WTC11 (cell line): ENCODE data around the gene EEFSEC. TPM values are rescaled to one million over a fixed set of nuclear protein-coding genes. Genes with fewer than 3 reads are reported as not detected.

Experiments
- ATAC-seq: fragments of 200-7000 bp; cut with Tn5 transposase; 2 replicates; pipeline ENCODE4 v1.10.0; 2021; ENCODE audit warnings: mild to moderate bottlenecking, moderate library complexity
- CTCF ChIA-PET: fragments of 300-600 bp; sonication (Branson Sonifier 250); formaldehyde crosslinking; loops from one replicate; lab custom pipeline; 2021; ENCODE audit warnings: antibody characterized with exemption; lab: Charles Lee
- POLR2A ChIA-PET: fragments of 350-600 bp; sonication (Branson Sonifier 250); formaldehyde crosslinking; loops from one replicate; lab custom pipeline; 2021; ENCODE audit warnings: antibody characterized with exemption; lab: Charles Lee
- DNase-seq: peaks from one replicate; pipeline ENCODE4 v3.0.0; 2021; ENCODE audit warnings: low spot score
- H3K27ac Mint-ChIP-seq: 2 replicates; pipeline ENCODE4 v1.8.0; 2021; ENCODE audit warnings: mixed read lengths
- H3K27me3 Mint-ChIP-seq: 2 replicates; pipeline ENCODE4 v1.8.0; 2021; ENCODE audit warnings: low read depth, mild to moderate bottlenecking, moderate library complexity, mixed read lengths
- H3K36me3 Mint-ChIP-seq: 2 replicates; pipeline ENCODE4 v1.8.0; 2021; ENCODE audit warnings: mixed read lengths
- H3K4me1 Mint-ChIP-seq: 2 replicates; pipeline ENCODE4 v1.8.0; 2022; ENCODE audit warnings: mixed read lengths
- H3K4me3 Mint-ChIP-seq: 2 replicates; pipeline ENCODE4 v1.8.0; 2021; ENCODE audit warnings: mild to moderate bottlenecking, moderate library complexity, mixed read lengths
- H3K9me3 Mint-ChIP-seq: 2 replicates; pipeline ENCODE4 v1.8.0; 2021; ENCODE audit warnings: mixed read lengths
- ATF6 ChIP-seq: sonication (generic); formaldehyde crosslinking; IDR thresholded peaks from 2 replicates; pipeline ENCODE4 v1.8.1; 2023; ENCODE audit warnings: mild to moderate bottlenecking, missing genetic modification reagents
- CBFB ChIP-seq: sonication (generic); formaldehyde crosslinking; IDR thresholded peaks from 2 replicates; pipeline ENCODE4 v1.8.1; 2022; ENCODE audit warnings: mild to moderate bottlenecking, low read depth, missing genetic modification reagents
- CTCF ChIP-seq: fragments of 200-600 bp; IDR thresholded peaks from 2 replicates; pipeline ENCODE4 v1.8.0; 2022; ENCODE audit warnings: antibody characterized with exemption
- EMX1 ChIP-seq: fragments of 250-450 bp; sonication (Bioruptor Pico); IDR thresholded peaks from 2 replicates; pipeline ENCODE4 v1.8.0; 2021; ENCODE audit warnings: mild to moderate bottlenecking
- FOXP1 ChIP-seq: sonication (generic); formaldehyde crosslinking; IDR thresholded peaks from 2 replicates; pipeline ENCODE4 v1.8.0; 2022; ENCODE audit warnings: missing genetic modification reagents, mild to moderate bottlenecking, moderate library complexity, borderline replicate concordance
- GRHL2 ChIP-seq: fragments of 250-450 bp; sonication (Bioruptor Pico); IDR thresholded peaks from 2 replicates; pipeline ENCODE4 v1.8.0; 2022; ENCODE audit warnings: mild to moderate bottlenecking, moderate library complexity; ENCODE audit not compliant: insufficient replicate concordance, severe bottlenecking
- HMGA2 ChIP-seq: fragments of 250-450 bp; sonication (Bioruptor Pico); IDR thresholded peaks from 2 replicates; pipeline ENCODE4 v1.4.0; 2021; ENCODE audit warnings: mild to moderate bottlenecking, moderate library complexity
- MAX ChIP-seq: sonication (generic); formaldehyde crosslinking; IDR thresholded peaks from 2 replicates; pipeline ENCODE4 v1.8.0; 2022; ENCODE audit warnings: mild to moderate bottlenecking, missing genetic modification reagents
- NR2C2 ChIP-seq: sonication (generic); formaldehyde crosslinking; IDR thresholded peaks from 2 replicates; pipeline ENCODE4 v1.8.0; 2022; ENCODE audit warnings: mild to moderate bottlenecking, missing genetic modification reagents
- SMAD4 ChIP-seq: sonication (generic); formaldehyde crosslinking; IDR thresholded peaks from 2 replicates; pipeline ENCODE4 v1.8.0; 2022; ENCODE audit warnings: mild to moderate bottlenecking, missing genetic modification reagents
- TEAD1 ChIP-seq: sonication (generic); formaldehyde crosslinking; IDR thresholded peaks from 2 replicates; pipeline ENCODE4 v1.8.0; 2022; ENCODE audit warnings: mild to moderate bottlenecking, missing genetic modification reagents
- TEAD4 ChIP-seq: sonication (generic); formaldehyde crosslinking; IDR thresholded peaks from 2 replicates; pipeline ENCODE4 v1.8.0; 2022; ENCODE audit warnings: mild to moderate bottlenecking, missing genetic modification reagents
- ZMAT4 ChIP-seq: fragments of 250-450 bp; sonication (Bioruptor Pico); IDR thresholded peaks from 2 replicates; pipeline ENCODE4 v1.9.0; 2021; ENCODE audit warnings: mild to moderate bottlenecking
- ZNF121 ChIP-seq: sonication (generic); formaldehyde crosslinking; IDR thresholded peaks from 2 replicates; pipeline ENCODE4 v1.8.0; 2023; ENCODE audit warnings: missing genetic modification reagents
- ZNF263 ChIP-seq: sonication (generic); formaldehyde crosslinking; IDR thresholded peaks from 2 replicates; pipeline ENCODE4 v1.8.1; 2022; ENCODE audit warnings: low read depth, mild to moderate bottlenecking, moderate library complexity, missing genetic modification reagents
- ZSCAN18 ChIP-seq: fragments of 250-450 bp; sonication (Bioruptor Pico); IDR thresholded peaks from 2 replicates; pipeline ENCODE4 v2.1.2; 2022; ENCODE audit warnings: mild to moderate bottlenecking, moderate library complexity
- total RNA-seq: library from RNA; stranded (reverse); gene quantifications from 3 replicates; pipeline ENCODE4 v1.2.3, GENCODE V29; 2021
- TF ChIP-seq, protein P1 (sequence below): sonication (generic); formaldehyde crosslinking; IDR thresholded peaks from 2 replicates; pipeline ENCODE4 v1.8.0; 2022; ENCODE audit warnings: missing genetic modification reagents
- TF ChIP-seq, protein P2 (sequence below): fragments of 250-450 bp; sonication (Bioruptor Pico); IDR thresholded peaks from 2 replicates; pipeline ENCODE4 v1.9.0; 2021; ENCODE audit warnings: mild to moderate bottlenecking
- TF ChIP-seq, protein P3 (sequence below): sonication (generic); formaldehyde crosslinking; IDR thresholded peaks from 2 replicates; pipeline ENCODE4 v1.8.1; 2023; ENCODE audit warnings: mild to moderate bottlenecking, missing genetic modification reagents, borderline replicate concordance

The EEFSEC gene
- total RNA-seq, 1 experiment from 2014 or later: 13.7 TPM

DNA sequence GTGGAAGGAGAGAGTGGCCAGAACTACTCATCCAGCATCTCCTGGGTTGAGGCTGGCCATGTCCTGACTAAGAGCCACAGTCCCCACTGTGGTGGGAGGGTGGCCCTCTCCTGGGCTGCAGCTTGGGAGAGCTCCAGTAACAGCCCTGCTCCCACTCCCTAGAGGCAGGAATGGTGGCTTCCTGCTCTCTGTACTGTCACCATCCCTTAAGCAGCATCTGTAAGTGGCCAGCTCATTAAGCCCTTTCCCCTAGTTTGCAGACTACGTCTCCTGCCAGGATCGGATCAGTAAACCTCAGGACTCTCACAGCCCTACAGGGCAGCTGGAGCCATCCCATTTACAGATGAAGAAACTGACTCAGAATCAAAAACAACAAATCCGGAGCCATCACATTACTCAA lies 282.9 kb downstream of the EEFSEC start (continued):
- TF ChIP-seq, protein P1, sequence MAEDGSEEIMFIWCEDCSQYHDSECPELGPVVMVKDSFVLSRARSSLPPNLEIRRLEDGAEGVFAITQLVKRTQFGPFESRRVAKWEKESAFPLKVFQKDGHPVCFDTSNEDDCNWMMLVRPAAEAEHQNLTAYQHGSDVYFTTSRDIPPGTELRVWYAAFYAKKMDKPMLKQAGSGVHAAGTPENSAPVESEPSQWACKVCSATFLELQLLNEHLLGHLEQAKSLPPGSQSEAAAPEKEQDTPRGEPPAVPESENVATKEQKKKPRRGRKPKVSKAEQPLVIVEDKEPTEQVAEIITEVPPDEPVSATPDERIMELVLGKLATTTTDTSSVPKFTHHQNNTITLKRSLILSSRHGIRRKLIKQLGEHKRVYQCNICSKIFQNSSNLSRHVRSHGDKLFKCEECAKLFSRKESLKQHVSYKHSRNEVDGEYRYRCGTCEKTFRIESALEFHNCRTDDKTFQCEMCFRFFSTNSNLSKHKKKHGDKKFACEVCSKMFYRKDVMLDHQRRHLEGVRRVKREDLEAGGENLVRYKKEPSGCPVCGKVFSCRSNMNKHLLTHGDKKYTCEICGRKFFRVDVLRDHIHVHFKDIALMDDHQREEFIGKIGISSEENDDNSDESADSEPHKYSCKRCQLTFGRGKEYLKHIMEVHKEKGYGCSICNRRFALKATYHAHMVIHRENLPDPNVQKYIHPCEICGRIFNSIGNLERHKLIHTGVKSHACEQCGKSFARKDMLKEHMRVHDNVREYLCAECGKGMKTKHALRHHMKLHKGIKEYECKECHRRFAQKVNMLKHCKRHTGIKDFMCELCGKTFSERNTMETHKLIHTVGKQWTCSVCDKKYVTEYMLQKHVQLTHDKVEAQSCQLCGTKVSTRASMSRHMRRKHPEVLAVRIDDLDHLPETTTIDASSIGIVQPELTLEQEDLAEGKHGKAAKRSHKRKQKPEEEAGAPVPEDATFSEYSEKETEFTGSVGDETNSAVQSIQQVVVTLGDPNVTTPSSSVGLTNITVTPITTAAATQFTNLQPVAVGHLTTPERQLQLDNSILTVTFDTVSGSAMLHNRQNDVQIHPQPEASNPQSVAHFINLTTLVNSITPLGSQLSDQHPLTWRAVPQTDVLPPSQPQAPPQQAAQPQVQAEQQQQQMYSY (CRISPR knock-in tag): no peak
- TF ChIP-seq SMAD4 (CRISPR knock-in tag) (no peak), ATF6 (CRISPR knock-in tag) (no peak), HMGA2 (no peak), NR2C2 (CRISPR knock-in tag) (no peak), ZSCAN18 (CRISPR knock-in tag) (no peak), TEAD1 (CRISPR knock-in tag) (no peak), ZMAT4 (CRISPR knock-in tag) (no peak)

DNA sequence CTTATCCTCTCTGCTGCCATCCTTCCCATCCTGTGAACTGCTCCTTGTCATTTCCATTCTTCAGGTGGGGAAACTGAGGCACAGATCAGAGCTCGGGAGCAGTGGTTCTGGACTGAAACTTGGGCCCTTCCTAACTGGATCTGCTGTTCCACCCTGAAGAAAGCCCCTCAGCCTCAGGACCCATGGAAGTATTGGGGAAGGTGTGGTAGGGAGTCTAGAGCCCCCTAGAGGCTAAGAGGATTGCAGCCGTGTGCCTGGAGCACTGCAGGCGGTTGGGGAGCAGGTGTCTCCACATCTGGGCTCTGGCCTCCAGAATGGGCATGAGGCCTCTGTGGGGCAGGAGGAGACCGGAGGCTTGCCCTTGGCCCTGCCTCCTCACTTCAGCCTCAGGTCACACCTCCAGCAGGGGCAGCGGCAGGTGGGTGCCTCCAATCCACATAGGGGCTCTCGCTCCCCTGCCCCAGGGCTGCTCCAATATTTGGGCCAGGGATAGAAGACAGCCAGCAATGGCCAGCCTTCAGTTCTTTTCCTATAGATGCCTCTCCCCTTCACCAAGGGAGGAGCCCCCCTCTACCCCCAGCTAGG lies 285.3 kb downstream of the EEFSEC start:
- ATAC-seq: peak; percentile 77
- Mint-ChIP-seq H3K36me3 (no peaks in the 10 kb centered on the region), H3K9me3 (no peaks in the 10 kb centered on the region), H3K4me1 (peaks cover 29% of the 10 kb centered on the region), H3K27ac (no peak overlapping the region), H3K4me3 (no peak overlapping the region), H3K27me3 (peaks cover 39% of the 10 kb centered on the region)
- CTCF ChIA-PET: interaction anchor here (0.7 to 2.7 kb wide), 16 partner anchors 8 to 212 kb away, joined by 3 to 22 read pairs (median 4); no protein-coding TSS in a partner anchor
- DNase-seq: peak; percentile 60
- POLR2A ChIA-PET: no interaction called here
- TF ChIP-seq GRHL2 (CRISPR knock-in tag) (no peak), FOXP1 (CRISPR knock-in tag) (peak; percentile 45; the same call in 1 of the 2 replicates), HMGA2 (no peak), EMX1 (CRISPR knock-in tag) (no peak), MAX (CRISPR knock-in tag) (no peak), ZNF263 (peak; percentile 57; the same call in 1 of the 2 replicates), CTCF (peak; percentile 43), ZNF121 (CRISPR knock-in tag) (no peak), TEAD4 (CRISPR knock-in tag) (no peak), CBFB (CRISPR knock-in tag) (no peak)
- TF ChIP-seq, protein P2, sequence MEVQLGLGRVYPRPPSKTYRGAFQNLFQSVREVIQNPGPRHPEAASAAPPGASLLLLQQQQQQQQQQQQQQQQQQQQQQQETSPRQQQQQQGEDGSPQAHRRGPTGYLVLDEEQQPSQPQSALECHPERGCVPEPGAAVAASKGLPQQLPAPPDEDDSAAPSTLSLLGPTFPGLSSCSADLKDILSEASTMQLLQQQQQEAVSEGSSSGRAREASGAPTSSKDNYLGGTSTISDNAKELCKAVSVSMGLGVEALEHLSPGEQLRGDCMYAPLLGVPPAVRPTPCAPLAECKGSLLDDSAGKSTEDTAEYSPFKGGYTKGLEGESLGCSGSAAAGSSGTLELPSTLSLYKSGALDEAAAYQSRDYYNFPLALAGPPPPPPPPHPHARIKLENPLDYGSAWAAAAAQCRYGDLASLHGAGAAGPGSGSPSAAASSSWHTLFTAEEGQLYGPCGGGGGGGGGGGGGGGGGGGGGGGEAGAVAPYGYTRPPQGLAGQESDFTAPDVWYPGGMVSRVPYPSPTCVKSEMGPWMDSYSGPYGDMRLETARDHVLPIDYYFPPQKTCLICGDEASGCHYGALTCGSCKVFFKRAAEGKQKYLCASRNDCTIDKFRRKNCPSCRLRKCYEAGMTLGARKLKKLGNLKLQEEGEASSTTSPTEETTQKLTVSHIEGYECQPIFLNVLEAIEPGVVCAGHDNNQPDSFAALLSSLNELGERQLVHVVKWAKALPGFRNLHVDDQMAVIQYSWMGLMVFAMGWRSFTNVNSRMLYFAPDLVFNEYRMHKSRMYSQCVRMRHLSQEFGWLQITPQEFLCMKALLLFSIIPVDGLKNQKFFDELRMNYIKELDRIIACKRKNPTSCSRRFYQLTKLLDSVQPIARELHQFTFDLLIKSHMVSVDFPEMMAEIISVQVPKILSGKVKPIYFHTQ (CRISPR knock-in tag): no peak
- TF ChIP-seq, protein P3, sequence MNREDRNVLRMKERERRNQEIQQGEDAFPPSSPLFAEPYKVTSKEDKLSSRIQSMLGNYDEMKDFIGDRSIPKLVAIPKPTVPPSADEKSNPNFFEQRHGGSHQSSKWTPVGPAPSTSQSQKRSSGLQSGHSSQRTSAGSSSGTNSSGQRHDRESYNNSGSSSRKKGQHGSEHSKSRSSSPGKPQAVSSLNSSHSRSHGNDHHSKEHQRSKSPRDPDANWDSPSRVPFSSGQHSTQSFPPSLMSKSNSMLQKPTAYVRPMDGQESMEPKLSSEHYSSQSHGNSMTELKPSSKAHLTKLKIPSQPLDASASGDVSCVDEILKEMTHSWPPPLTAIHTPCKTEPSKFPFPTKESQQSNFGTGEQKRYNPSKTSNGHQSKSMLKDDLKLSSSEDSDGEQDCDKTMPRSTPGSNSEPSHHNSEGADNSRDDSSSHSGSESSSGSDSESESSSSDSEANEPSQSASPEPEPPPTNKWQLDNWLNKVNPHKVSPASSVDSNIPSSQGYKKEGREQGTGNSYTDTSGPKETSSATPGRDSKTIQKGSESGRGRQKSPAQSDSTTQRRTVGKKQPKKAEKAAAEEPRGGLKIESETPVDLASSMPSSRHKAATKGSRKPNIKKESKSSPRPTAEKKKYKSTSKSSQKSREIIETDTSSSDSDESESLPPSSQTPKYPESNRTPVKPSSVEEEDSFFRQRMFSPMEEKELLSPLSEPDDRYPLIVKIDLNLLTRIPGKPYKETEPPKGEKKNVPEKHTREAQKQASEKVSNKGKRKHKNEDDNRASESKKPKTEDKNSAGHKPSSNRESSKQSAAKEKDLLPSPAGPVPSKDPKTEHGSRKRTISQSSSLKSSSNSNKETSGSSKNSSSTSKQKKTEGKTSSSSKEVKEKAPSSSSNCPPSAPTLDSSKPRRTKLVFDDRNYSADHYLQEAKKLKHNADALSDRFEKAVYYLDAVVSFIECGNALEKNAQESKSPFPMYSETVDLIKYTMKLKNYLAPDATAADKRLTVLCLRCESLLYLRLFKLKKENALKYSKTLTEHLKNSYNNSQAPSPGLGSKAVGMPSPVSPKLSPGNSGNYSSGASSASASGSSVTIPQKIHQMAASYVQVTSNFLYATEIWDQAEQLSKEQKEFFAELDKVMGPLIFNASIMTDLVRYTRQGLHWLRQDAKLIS: no peak
